Measurements from ENCODE around the gene RNF212B.

DNA sequence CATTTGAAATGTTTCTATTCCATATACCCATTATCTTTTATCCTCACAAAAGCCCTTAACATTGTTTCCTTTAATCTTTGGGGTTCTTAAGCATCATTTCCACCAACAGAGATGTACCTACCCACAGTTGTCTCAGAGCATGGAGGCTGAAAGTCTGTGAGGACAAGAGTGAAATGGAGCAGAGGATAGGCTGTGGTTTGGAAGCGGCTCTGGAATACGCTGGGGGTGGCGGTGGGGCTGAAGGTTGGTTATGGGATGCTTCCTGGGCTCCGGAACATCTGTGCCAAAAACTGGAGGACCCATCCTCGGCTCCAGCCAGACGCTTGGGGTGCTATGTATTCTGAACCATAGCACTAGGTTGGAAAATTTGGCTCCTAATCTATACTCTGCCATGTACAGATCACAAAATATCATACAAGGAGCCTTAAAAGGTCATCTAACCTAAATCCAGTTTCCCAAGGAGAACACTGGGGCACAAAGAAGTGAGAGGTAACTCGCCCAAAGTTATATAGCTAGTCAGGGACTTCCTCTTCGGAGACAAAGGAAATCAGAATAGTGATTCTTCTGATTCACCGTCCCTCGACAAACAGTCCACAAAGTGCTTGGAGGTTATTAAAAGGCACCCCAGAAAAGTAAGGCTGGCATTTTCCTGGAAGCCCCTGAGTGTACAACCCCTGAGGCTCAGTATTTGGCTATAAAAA lies 62.4 kb downstream of the RNF212B start:
- TF ChIP-seq CTCF (IDR thresholded peaks at IDR 0.05; ENCODE audit: low read depth, low read length, poor library complexity, severe bottlenecking): no peak
- TF ChIP-seq EZH2phosphoT487 (IDR thresholded peaks at IDR 0.05; ENCODE audit: borderline replicate concordance, low read length): no peak

All from DOHH2 (cell line).